NCI-H69 (cell line): ENCODE measurements around the gene GTPBP3.
A peak's percentile ranks its signal among the peaks of the same experiment; 100 is the strongest.

ENCODE experiments used
- DNase-seq: peaks from one replicate; lab custom pipeline; 2025; lab: John Stamatoyannopoulos, UW

The GTPBP3 gene

DNA sequence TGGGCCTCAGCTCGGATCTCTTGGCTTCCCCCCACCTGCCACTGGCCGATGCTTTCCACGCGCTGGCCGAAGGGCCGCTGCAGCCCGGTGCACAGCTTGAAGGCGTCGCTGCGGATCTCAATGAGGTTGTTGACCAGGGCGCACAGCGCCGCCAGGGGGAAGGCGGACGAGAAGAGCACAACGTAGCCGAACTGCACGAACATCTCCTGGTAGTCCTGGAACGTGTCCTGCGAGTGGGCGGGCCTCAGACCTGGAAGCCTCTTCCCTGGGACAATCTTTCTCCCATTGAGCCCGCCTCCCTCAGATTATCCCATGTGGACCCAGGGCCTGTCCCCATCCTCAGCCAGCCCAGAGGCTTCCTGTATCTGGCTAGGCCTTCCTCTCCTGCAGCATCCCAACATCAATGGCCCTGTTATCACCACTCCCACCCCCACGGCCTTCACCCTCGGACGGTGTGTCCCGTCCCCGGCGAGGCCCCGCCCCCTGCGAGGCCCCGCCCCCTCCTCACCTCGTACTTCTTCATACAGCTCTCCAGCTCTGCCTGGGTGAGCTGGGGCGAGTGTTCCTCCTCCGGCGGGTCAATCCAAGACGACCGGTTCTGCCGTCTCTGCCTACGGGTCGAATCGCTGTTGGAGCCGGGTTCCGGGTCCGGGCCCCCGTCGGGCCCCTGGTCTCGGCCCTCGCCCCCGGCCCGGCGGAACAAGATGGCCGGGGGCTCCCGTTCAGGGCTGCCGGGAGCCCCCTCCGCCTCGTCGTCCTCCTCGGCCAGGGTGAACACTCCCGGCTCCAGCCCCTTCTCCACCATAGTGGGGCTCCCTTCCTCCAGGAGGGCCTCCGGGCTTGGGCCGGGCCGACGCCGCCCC is 9.5 kb upstream of the GTPBP3 start:
- peak; percentile 58 for DNase-seq

DNA sequence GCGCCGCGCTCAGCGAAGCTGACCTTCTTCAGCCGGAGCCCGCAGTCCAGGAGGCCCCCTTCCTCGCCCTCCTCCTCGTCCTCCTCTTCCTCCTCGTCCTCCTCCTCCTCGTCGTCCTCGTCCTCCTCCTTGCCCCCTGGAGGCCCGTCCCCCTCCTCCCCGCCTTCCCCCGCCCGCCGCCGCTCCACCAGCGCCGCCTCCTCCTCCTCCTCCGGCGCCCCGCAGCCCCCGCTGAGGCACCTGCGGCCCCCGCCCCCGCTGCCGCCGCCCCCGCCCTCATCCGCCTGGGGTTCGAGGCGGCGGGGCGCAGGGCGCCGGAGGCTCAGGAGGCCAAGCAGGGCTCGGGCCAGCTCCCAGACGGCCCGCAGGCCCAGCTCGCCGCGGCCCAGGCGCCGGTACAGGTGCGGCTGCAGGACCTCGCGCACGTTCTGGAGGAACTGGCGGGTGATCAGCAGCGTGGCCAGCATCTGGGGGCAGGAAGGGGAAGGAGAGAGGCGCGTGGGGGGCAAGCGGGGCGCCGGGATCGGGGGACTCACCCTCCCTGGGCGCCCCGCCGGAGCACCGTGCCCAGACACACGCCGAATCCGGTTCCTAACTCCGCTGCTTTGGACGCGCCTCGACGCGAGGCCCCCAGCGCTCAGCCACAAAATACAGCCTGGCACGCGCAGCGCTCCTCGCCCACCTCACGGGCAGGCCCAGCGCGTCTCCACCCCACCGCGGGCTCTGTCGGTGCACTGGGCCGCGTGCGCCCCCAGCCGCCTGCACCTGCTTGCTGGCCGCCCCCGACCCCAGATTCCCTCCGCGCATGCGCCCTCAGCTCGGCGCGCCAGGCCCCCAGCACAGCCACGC is 8.6 kb upstream of the GTPBP3 start:
- DNase-seq = peak; percentile 77

GRCh38 chr19:17329366-17330261 is 7.7 kb upstream of the GTPBP3 start:
- no peak for DNase-seq

- DNase-seq = no peak
Observed at GRCh38 chr19:17330262-17331044, 6.9 kb upstream of the GTPBP3 start.

GRCh38 chr19:17331045-17331558 is 6.3 kb upstream of the GTPBP3 start:
- DNase-seq = peak; percentile 75

DNA sequence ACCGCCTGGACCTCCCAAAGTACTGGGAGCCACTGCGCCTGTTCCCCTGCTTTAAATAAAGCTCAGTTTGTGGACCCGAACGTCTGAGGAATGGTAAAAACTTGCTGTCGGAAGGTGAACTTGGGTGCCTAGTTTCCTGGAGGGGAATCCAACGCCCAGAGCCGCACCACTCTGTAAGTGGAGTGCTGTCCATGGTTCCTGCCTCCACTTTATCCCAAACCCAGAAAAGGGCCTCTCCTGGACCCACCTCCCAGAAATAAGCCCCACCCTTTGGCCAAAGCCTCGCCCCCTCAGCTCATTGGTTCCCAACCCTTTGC is 5.0 kb upstream of the GTPBP3 start:
- no peak for DNase-seq

DNA sequence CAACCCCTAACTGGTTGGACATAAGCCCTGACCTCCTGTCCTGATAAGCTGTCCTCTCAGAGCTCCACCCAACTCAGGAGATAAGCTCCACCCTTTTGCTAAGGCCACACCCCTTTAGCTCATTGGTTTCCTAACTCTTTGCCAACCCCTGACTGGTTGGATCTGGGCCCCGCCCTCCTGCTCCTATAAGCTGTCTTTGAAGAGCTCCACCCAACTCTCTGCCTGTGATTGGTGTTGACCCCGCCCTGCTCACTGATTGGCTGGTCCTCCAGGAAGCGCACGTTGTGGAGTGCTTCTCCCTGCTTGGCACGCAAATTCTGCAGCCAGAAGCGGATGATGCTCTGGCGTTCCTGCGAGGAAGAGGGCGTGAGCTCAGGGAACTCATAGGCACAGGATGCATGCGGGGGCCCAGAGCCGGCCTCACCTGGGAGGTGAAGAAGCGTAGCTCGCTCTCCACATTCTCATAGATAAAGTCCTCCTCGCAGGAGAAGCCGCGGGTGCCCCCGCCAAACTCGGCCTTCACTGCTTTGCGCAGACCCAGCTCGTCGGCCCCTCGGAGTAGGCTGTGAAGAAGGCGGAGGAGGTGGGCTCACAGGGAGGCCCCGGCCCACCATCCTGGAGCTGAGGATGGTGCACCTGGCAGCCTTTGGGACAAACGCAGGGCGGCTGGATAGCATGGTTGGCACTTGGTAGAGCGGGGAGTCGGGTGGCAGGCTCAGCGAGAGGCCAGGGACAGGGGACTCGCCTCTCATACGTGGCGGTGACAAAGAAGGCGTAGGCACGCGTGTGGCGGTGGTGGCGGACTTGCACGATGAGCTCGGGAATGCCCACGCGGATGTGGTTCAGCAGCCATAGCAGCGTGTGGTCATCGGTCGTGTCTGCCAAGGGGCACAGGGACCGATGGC is 4.4 kb upstream of the GTPBP3 start:
- peak; percentile 77 for DNase-seq

DNA sequence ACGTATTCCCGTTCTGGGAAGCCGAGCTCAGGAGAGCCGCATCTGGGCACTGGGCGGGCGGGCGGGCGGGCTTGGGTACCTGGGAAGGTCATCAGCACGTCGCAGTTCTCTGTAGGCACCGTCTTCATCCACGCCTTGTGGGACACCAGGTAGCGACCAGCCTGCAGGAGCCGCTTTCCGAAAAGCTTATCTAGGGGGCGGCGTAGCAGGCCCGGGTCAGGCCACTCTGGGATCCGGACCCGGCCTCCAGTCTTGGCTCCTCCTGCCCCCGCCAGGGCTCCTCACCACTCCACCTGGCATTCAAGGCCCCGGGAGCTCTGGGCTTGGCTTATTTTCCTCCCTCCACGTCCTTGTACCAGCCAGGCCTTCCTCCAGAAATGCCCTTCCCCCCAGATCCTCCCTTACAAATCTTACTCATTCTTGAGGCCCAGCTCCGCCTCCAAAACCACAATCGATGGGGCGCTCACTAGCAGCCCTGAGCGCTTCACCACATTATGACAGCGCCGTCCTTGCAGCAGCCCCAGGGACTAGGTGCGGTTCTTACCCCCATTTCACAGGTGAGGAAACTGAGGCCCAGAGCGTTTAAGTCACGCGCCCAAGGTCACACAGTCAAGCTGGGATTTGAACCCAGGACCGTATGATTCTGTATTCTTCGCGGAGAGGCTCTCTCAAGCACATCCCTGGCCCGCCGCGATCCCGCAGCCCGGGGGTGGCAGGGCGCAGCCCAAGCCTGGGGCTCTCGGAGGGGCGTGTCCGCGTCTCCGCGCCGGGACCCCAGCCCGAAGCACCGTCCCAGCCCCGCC is 3.5 kb upstream of the GTPBP3 start:
- no peak for DNase-seq

DNA sequence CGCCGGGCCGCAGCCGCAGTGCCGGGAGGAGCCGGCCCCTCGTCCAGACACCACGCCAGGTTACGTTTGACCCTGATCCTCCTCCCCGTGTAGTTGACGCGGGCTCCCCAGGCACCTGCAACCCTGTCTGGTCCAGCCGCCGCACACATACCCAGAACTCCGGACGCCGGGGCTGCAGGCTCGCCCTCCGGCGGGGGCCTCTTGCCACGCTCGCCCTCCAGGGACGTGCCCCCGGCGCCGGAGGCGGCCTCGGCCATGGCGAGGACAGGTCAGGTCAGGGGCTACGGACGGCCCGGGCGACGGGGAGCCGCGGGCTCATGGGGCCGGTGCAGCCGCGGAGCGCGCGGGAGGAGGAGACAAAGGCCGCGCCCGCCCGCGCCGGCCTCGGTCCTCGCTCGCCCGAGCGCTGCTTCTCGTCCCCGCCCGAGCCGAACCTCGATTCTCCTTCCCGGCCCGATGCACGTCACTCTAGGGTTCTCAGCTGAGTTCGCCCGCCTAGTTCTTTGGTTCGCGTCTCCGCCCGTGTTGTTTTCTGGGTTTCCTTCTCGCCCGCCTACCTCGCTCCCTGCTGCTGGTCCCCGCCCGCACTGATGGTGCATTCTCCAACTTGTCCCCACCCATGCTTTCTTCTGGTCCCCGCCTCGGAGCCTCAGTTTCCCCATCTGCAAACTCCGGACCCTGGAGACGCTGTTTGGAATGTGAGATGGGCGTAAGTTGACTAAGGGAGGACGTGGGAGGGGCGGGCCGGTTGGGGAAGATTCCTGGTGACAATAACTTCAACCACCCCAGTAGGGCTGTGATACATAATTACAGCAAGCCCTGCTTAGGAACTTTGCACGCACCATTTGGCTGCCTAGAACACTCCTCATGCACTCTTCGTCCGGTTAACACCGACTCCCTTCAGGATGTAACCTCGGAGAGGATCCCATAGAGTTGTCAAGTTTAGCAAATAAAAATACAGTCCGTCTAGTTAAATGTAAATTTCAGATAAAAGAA is 2.6 kb upstream of the GTPBP3 start, which contains the start of gene ANO8:
Gene ANO8 (minus strand): TSS at position 442 of the 996 bp plus-strand sequence. CDS start 185 bp downstream, at position 257.
- DNase-seq = peak; percentile 99

- peak; percentile 47 for DNase-seq
Observed at GRCh38 chr19:17335575-17335974, 1.8 kb upstream of the GTPBP3 start.

DNA sequence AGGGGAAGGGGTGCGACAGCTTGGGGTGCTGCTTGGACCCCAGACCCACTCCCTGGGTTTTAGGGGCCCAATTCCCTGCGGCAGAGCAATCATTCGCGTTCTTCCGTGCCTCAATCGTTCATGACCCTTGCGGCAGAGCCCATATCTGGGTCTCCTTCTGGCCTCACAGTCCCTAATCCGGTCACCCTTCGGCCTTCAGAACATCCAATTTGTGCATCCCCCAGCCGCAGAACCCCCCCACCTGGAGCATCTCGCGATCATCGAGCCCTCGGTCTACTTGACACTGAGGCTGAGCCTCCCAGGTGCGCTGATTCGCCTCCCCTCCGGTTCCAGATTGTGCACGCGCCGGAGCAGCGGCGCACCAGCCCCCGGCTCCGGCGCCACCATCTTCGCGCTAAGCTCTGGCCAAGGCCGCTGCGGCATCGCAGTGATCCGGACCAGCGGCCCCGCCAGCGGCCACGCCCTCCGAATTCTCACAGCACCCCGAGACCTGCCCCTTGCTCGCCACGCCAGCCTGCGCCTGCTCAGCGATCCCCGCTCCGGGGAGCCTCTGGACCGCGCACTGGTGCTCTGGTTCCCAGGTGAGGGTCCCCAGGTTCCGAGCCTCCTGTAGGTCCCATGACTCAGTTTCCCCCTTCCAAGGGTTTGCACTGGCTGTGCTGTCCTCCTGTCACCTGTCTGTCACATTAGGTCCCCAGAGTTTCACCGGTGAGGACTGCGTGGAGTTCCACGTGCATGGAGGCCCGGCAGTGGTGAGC is 501 bp downstream of the GTPBP3 start:
- peak; percentile 60 for DNase-seq

GRCh38 chr19:17338433-17339078 is 1.2 kb downstream of the GTPBP3 start:
- DNase-seq = no peak

- DNase-seq = no peak
Observed at GRCh38 chr19:17339088-17339741, 1.9 kb downstream of the GTPBP3 start.

DNA sequence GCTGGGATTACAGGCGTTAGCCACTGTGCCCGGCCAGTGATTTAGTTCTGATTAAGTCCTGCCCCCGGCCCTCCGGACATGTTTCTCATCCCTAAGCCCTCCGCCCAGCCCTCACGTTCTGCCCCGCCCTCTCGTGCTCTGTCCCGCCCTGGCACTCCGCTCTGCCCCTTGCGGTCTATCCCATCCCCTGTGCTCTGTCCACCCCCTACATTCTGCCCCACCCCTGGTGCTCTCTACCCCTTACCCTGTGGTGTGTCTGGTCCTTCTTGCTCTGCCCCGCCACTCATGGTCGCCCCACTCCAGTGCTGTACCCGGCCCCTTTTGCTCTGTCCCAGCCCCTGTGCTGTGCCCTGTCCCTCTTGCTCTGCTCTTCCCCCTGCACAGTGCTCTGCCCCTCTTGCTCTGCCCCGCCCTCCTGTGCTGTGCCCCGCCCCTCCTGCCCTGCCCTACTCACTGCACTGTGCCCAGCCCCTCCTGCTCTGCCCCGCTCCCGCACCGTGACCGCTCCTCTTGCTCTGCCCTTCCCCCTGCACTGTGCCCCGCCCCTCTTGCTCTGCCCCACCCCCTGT is 3.0 kb downstream of the GTPBP3 start:
- no peak for DNase-seq

DNA sequence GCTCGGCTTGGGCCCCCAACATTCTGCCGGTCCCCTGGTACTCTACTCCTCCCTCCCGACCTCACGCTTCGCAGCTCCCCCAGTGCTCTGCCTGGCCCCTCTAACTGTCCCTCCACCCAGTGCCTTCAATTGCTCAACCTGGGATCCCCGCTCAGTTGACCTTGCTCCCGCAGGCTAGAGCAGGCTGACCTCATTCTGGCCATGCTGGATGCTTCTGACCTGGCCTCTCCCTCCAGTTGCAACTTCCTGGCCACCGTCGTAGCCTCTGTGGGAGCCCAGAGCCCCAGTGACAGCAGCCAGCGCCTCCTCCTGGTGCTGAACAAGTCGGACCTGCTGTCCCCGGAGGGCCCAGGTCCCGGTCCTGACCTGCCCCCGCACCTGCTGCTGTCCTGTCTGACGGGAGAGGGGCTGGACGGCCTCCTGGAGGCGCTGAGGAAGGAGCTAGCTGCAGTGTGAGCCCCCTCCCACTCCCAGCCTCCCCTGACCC is 3.6 kb downstream of the GTPBP3 start:
- DNase-seq = no peak
